K562 (cell line): ENCODE results near the gene ZNF473. TPM values are rescaled to one million over a fixed set of nuclear protein-coding genes. Genes with fewer than 3 reads are reported as not detected.

ENCODE experiments used
- CBX5 ChIP-seq: IDR thresholded peaks from 2 replicates; pipeline ENCODE4 v1.6.1; 2014; ENCODE audit warnings: low read depth, borderline replicate concordance
- HDAC8 ChIP-seq: fragments of 450-650 bp; IDR thresholded peaks from 2 replicates; pipeline ENCODE4 v1.6.1; 2016; ENCODE audit warnings: mild to moderate bottlenecking, missing genetic modification characterization, moderate library complexity, missing compliant biosample characterization
- JUN ChIP-seq, 2 experiments: sonication (generic) in 1 of 2; formaldehyde crosslinking in 1 of 2; IDR thresholded peaks; 2 replicates each; pipeline versions ENCODE4 v1.6.1 to v1.8.0; 2012 to 2022; ENCODE audit warnings: borderline replicate concordance in 2 of 2, mild to moderate bottlenecking in 2 of 2, improper control_type of control experiment in 1 of 2, low read depth in 1 of 2, low read length in 1 of 2, missing genetic modification reagents in 1 of 2
- KDM2B ChIP-seq: fragments of 250-450 bp; sonication (Bioruptor Pico); IDR thresholded peaks from 2 replicates; pipeline ENCODE4 v1.8.0; 2021; ENCODE audit warnings: mild to moderate bottlenecking, moderate library complexity
- KDM4B ChIP-seq, 2 experiments: fragments of 450-650 bp in 1 of 2; sonication (generic) in 1 of 2; IDR thresholded peaks; 2 replicates each; pipeline ENCODE4 v1.6.1; 2016 to 2017; ENCODE audit warnings: borderline replicate concordance in 2 of 2, antibody characterized with exemption in 1 of 2, low read depth in 1 of 2, mild to moderate bottlenecking in 1 of 2
- MCM2 ChIP-seq: fragments of 450-650 bp; IDR thresholded peaks from 2 replicates; pipeline ENCODE4 v1.6.1; 2017; ENCODE audit warnings: low read depth, mild to moderate bottlenecking
- PTRF ChIP-seq: fragments of 450-650 bp; IDR thresholded peaks from 2 replicates; pipeline ENCODE4 v1.6.1; 2016; ENCODE audit warnings: mild to moderate bottlenecking, missing genetic modification characterization, missing compliant biosample characterization
- RBM22 ChIP-seq: fragments of 200-400 bp; formaldehyde crosslinking; IDR thresholded peaks from 2 replicates; pipeline ENCODE4 v1.6.1; 2018; ENCODE audit warnings: low read length, low read depth; ENCODE audit not compliant: poor library complexity, severe bottlenecking
- RBM25 ChIP-seq: fragments of 200-400 bp; formaldehyde crosslinking; IDR thresholded peaks from 2 replicates; pipeline ENCODE4 v1.6.1; 2018; ENCODE audit warnings: low read length, low read depth, moderate library complexity; ENCODE audit not compliant: severe bottlenecking
- SRSF3 ChIP-seq: fragments of 200-400 bp; formaldehyde crosslinking; IDR thresholded peaks from 2 replicates; pipeline ENCODE4 v1.6.1; 2016; ENCODE audit warnings: mild to moderate bottlenecking, low read length, moderate library complexity; ENCODE audit not compliant: insufficient read depth
- TARDBP ChIP-seq: fragments of 450-650 bp; IDR thresholded peaks from 2 replicates; pipeline ENCODE4 v1.6.1; 2016
- ZNF274 ChIP-seq: IDR thresholded peaks from 2 replicates; pipeline ENCODE4 v1.6.1; 2011; ENCODE audit warnings: low read depth, mild to moderate bottlenecking, low read length, moderate library complexity, borderline replicate concordance
- ZNF311 ChIP-seq: fragments of 250-450 bp; sonication (Bioruptor Pico); IDR thresholded peaks from 2 replicates; pipeline ENCODE4 v1.4.0; 2020; ENCODE audit warnings: mild to moderate bottlenecking, moderate library complexity
- ZNF707 ChIP-seq: fragments of 250-450 bp; sonication (Bioruptor Pico); conservative IDR thresholded peaks from 2 replicates; pipeline ENCODE4 v1.8.0; 2022; ENCODE audit warnings: inconsistent platforms, mild to moderate bottlenecking, moderate library complexity
- polyA plus RNA-seq, 8 experiments: library from polyadenylated mRNA; depleted of rRNA in 4 of 8; stranded (reverse) in 5 of 8; unstranded in 3 of 8; fragments of >200 nt; fragmentation: Nextera tagmentation in 2 of 8; fragmentation: Illumina TruSeq in 1 of 8; extraction: Ambion mirVana in 2 of 8; extraction: Trizol in 1 of 8; gene quantifications; 2 replicates each; pipeline versions ENCODE4 v1.2.1 to v1.2.3, GENCODE V29; 2011 to 2014; ENCODE audit warnings: inconsistent platforms in 1 of 8, missing spikeins in 1 of 8
- total RNA-seq, 7 experiments: library from RNA; depleted of rRNA in 6 of 7; stranded (reverse); fragments of >200 nt in 6 of 7; fragmentation: Illumina TruSeq in 2 of 7; extraction: Trizol in 2 of 7; gene quantifications; 2 replicates each; pipeline versions ENCODE4 v1.2.1 to v1.2.3, GENCODE V29; 2011 to 2021; ENCODE audit warnings: low replicate concordance in 1 of 7
- TF ChIP-seq, protein P1 (sequence below): fragments of 250-450 bp; sonication (Bioruptor Pico); IDR thresholded peaks from 2 replicates; pipeline ENCODE4 v1.5.0; 2021; ENCODE audit warnings: mild to moderate bottlenecking, moderate library complexity
- TF ChIP-seq, protein P2 (sequence below): fragments of 450-650 bp; conservative IDR thresholded peaks from 2 replicates; pipeline ENCODE4 v1.6.1; 2016; ENCODE audit warnings: missing genetic modification characterization, low read depth, mild to moderate bottlenecking, missing compliant biosample characterization, moderate library complexity
- TF ChIP-seq, protein P3 (sequence below): IDR thresholded peaks from 3 replicates; pipeline ENCODE4 v1.6.1; 2011; ENCODE audit warnings: borderline replicate concordance, mild to moderate bottlenecking, moderate library complexity; ENCODE audit not compliant: insufficient read length; ENCODE audit errors: extremely low read depth
- TF ChIP-seq, protein P4 (sequence below): fragments of 450-650 bp; formaldehyde crosslinking; IDR thresholded peaks from 2 replicates; pipeline ENCODE4 v1.4.0; 2020; ENCODE audit warnings: mild to moderate bottlenecking, moderate library complexity

Gene ZNF473
- total and polyA plus RNA-seq, 9 of the 15 experiments (the other 6 are each of a cell fraction or from before 2014, with no cell fraction given): 8.2 to 34.0 (median 28.5) TPM

DNA sequence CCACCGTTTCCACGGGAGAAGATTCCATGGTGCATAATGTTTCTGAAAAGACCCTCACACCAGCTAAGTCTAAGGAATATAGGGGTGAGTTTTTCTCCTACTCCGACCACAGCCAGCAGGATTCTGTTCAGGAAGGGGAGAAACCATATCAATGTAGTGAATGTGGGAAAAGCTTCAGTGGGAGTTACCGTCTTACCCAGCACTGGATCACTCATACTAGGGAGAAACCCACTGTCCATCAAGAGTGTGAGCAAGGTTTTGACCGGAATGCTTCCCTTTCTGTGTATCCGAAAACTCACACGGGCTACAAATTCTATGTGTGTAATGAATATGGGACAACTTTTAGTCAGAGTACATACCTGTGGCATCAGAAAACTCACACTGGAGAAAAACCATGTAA lies 19.1 kb downstream of the ZNF473 start (continued):
- TF ChIP-seq JUN (IDR thresholded peaks at IDR 0.05; ENCODE audit: borderline replicate concordance, low read depth, low read length) (0 out of 2 replicates have a peak, but pooled peaks have one; percentile 17), JUN (CRISPR knock-in tag; IDR thresholded peaks at IDR 0.05; ENCODE audit: borderline replicate concordance) (no peak), RBM22 (no peak), KDM2B (CRISPR knock-in tag) (no peak), ZNF274 (no peak), RBM25 (peak; percentile 48), CBX5 (0 out of 2 replicates have a peak, but pooled peaks have one; percentile 57), MCM2 (no peak), SRSF3 (no peak), TARDBP (no peak), PTRF (tag) (no peak), ZNF311 (no peak), ZNF707 (no peak), KDM4B (IDR thresholded peaks at IDR 0.05; ENCODE audit: borderline replicate concordance in 2 of 2, low read depth in 1 of 2) (no peak), HDAC8 (tag) (no peak)
- TF ChIP-seq, protein P1, sequence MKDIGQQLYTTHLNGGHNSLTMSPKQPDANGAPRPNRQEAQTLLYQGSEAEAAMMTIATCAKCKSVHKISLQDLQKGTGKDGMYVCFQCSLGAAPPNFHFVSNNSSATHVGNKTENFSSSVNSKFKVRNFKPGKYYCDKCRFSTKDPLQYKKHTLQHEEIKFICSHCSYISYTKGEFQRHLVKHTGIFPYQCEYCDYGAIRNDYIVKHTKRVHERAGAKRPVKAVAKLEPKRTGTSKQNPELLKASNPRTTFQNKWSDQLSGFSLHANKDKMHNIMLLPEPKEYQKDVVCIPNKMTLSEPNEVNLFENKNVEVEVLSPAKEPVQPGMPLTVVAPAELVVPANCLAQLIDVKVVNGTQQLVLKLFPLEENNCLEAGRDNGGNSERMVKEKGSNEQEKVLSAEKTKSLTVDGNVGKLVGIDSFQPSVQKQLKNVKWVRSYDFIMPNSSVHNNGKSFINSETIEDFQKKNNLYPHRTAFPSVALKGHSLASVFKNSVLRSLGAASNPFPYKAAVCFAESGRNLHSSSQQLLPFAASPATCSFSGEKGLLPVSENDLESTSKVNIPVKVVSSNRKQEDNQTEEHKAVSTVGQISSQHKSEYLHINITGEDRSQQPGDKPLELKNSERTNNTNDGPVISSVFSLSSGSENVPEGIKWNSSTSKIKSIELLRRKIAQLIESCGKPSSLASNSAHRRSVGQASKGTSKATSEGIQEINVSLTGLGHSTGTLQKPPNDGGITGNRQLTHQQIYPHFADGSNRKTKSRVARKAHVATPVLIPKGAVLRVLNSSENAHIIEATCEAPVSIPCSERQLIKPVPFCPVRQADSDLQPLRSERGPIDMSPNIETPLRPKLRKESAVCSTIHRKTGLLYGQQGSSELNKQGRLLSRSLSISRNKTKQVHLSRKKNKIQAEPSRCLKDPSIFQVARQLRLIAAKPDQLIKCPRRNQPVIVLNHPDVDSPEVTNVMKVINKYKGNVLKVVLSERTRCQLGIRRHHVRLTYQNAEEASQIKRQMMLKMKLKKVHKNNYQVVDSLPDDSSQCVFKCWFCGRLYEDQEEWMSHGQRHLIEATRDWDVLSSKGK (CRISPR knock-in tag): no peak
- TF ChIP-seq, protein P2, sequence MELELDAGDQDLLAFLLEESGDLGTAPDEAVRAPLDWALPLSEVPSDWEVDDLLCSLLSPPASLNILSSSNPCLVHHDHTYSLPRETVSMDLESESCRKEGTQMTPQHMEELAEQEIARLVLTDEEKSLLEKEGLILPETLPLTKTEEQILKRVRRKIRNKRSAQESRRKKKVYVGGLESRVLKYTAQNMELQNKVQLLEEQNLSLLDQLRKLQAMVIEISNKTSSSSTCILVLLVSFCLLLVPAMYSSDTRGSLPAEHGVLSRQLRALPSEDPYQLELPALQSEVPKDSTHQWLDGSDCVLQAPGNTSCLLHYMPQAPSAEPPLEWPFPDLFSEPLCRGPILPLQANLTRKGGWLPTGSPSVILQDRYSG: no peak
- TF ChIP-seq, protein P3, sequence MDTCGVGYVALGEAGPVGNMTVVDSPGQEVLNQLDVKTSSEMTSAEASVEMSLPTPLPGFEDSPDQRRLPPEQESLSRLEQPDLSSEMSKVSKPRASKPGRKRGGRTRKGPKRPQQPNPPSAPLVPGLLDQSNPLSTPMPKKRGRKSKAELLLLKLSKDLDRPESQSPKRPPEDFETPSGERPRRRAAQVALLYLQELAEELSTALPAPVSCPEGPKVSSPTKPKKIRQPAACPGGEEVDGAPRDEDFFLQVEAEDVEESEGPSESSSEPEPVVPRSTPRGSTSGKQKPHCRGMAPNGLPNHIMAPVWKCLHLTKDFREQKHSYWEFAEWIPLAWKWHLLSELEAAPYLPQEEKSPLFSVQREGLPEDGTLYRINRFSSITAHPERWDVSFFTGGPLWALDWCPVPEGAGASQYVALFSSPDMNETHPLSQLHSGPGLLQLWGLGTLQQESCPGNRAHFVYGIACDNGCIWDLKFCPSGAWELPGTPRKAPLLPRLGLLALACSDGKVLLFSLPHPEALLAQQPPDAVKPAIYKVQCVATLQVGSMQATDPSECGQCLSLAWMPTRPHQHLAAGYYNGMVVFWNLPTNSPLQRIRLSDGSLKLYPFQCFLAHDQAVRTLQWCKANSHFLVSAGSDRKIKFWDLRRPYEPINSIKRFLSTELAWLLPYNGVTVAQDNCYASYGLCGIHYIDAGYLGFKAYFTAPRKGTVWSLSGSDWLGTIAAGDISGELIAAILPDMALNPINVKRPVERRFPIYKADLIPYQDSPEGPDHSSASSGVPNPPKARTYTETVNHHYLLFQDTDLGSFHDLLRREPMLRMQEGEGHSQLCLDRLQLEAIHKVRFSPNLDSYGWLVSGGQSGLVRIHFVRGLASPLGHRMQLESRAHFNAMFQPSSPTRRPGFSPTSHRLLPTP: no peak
- TF ChIP-seq, protein P4, sequence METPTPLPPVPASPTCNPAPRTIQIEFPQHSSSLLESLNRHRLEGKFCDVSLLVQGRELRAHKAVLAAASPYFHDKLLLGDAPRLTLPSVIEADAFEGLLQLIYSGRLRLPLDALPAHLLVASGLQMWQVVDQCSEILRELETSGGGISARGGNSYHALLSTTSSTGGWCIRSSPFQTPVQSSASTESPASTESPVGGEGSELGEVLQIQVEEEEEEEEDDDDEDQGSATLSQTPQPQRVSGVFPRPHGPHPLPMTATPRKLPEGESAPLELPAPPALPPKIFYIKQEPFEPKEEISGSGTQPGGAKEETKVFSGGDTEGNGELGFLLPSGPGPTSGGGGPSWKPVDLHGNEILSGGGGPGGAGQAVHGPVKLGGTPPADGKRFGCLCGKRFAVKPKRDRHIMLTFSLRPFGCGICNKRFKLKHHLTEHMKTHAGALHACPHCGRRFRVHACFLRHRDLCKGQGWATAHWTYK (CRISPR knock-in tag): no peak
